HG02588 (cell line): ENCODE data around the gene ABCA10.

ENCODE experiments used
- ATAC-seq: cut with Tn5 transposase; IDR thresholded peaks from one replicate; pipeline ENCODE4 v1.9.1; 2021; ENCODE audit warnings: mild to moderate bottlenecking, moderate library complexity; ENCODE audit not compliant: unreplicated experiment

ABCA10 gene

GRCh38 chr17:69105907-69106730 is 122.5 kb downstream of the ABCA10 start:
- no peak for ATAC-seq

GRCh38 chr17:69103557-69104233 is 124.9 kb downstream of the ABCA10 start:
- ATAC-seq: no peak

DNA sequence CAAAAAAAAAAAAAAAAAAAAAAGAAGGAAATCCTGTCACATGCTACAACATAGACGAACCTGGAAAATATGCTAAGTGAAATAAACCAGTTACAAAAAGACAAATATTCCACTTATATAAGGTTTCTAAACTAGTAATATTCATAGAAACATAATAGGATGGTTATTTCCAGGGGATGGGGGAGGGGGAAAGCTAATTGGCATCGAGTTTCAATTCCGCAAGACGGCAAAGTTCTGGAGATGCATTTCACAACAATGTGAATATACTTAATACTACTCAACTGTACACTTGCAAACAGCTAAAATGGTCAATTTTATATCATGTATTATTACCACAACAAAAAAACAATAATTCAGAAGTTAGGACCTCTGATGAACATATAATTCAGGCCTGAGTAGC is 130.0 kb downstream of the ABCA10 start:
- no peak for ATAC-seq
